OCI-LY3 (cell line): ENCODE measurements around the gene SGCE.

ENCODE experiments used
- H2AFZ ChIP-seq: fragments of 200-600, 300-600 bp; shearing (Covaris generic); 2 replicates; pipeline ENCODE4 v1.6.0; 2014; ENCODE audit warnings: antibody characterized with exemption, low read depth, low read length
- H3K27ac ChIP-seq: fragments of 200-600, 300-600 bp; sonication (generic); 2 replicates; pipeline ENCODE4 v1.5.1; 2014; ENCODE audit warnings: mild to moderate bottlenecking, low read length, moderate library complexity, mixed read lengths
- H3K27me3 ChIP-seq: fragments of 200-600, 300-600 bp; sonication (generic); 2 replicates; pipeline ENCODE4 v1.6.1; 2014; ENCODE audit warnings: low read depth, low read length, mixed read lengths
- H3K36me3 ChIP-seq: fragments of 200-600, 300-600 bp; sonication (generic); replicated peaks from 2 replicates; pipeline ENCODE3; 2014; ENCODE audit warnings: low read depth, low read length, mixed read lengths
- H3K4me1 ChIP-seq: fragments of 300-600, 200-600 bp; sonication (generic); 2 replicates; pipeline ENCODE4 v1.6.1; 2014; ENCODE audit warnings: low read length, mixed read lengths
- H3K4me2 ChIP-seq: fragments of 200-600, 300-600 bp; sonication (generic); 2 replicates; pipeline ENCODE4 v1.6.1; 2014; ENCODE audit warnings: low read length, mixed read lengths
- H3K4me3 ChIP-seq: fragments of 300-600, 200-600 bp; sonication (generic); 2 replicates; pipeline ENCODE4 v1.5.1; 2014; ENCODE audit warnings: antibody characterized with exemption, mild to moderate bottlenecking, low read length, moderate library complexity
- H3K79me2 ChIP-seq: fragments of 300-600, 200-600 bp; shearing (Covaris generic); 2 replicates; pipeline ENCODE4 v1.6.1; 2014; ENCODE audit warnings: mild to moderate bottlenecking, low read length, mixed read lengths
- H3K9ac ChIP-seq: fragments of 300-600, 200-600 bp; shearing (Covaris generic); 2 replicates; pipeline ENCODE4 v1.6.0; 2014; ENCODE audit warnings: mild to moderate bottlenecking, low read length, moderate library complexity
- H3K9me3 ChIP-seq: fragments of 200-600, 300-600 bp; shearing (Covaris generic); 2 replicates; pipeline ENCODE4 v1.6.1; 2014; ENCODE audit warnings: low read length, mixed read lengths; ENCODE audit not compliant: insufficient read depth
- H4K20me1 ChIP-seq: fragments of 200-600, 300-600 bp; sonication (generic); 2 replicates; pipeline ENCODE4 v1.6.1; 2016; ENCODE audit warnings: low read length, mixed read lengths; ENCODE audit not compliant: insufficient read depth
- EZH2phosphoT487 ChIP-seq: fragments of 200-600 bp; shearing (Covaris generic); IDR thresholded peaks from 2 replicates; pipeline ENCODE4 v1.6.1; 2018; ENCODE audit warnings: antibody characterized with exemption, mixed run types, low read depth
- TF ChIP-seq, protein P1 (sequence below): fragments of 200-600, 300-600 bp; sonication (generic); IDR thresholded peaks from 2 replicates; pipeline ENCODE4 v1.5.1; 2014; ENCODE audit warnings: antibody characterized with exemption, low read length, low read depth

The SGCE gene

DNA sequence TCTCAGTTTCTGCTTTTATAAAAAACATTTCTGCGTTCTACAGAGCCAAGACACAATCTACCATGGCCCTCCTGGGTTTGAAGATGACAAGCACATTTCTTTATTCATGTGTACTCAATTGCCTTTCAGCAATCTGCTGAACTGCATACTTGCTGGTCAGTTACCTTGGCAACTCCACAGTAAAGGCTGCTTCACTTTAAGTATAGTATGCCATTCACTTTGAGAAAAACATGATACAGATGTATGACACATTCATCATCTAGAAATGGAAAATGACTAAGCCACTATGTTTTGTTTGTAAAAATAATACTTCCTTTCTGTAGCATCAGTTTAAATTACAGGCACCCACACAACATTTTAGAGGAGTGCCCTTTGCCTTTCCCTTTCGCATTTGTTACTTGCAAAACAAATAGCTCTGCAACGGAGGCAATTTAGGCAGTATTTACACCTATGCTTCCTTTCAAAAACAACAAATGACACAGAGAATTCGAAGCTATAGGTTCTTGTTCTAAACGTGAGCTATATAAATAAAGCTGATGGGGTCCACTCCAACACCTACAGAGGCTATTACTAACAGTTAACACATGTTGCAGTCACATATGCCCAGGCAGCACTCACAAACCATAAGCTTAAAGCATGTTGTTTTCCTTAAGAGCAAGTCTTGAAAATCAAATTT is 23.5 kb downstream of the SGCE start:
- TF ChIP-seq, protein P1, sequence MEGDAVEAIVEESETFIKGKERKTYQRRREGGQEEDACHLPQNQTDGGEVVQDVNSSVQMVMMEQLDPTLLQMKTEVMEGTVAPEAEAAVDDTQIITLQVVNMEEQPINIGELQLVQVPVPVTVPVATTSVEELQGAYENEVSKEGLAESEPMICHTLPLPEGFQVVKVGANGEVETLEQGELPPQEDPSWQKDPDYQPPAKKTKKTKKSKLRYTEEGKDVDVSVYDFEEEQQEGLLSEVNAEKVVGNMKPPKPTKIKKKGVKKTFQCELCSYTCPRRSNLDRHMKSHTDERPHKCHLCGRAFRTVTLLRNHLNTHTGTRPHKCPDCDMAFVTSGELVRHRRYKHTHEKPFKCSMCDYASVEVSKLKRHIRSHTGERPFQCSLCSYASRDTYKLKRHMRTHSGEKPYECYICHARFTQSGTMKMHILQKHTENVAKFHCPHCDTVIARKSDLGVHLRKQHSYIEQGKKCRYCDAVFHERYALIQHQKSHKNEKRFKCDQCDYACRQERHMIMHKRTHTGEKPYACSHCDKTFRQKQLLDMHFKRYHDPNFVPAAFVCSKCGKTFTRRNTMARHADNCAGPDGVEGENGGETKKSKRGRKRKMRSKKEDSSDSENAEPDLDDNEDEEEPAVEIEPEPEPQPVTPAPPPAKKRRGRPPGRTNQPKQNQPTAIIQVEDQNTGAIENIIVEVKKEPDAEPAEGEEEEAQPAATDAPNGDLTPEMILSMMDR: no peak
- no peak for TF ChIP-seq EZH2phosphoT487
- Histone ChIP-seq H3K27ac (no peak overlapping the region), H3K4me2 (peak overlapping the region; percentile 5; the same call in 1 of the 2 replicates)

DNA sequence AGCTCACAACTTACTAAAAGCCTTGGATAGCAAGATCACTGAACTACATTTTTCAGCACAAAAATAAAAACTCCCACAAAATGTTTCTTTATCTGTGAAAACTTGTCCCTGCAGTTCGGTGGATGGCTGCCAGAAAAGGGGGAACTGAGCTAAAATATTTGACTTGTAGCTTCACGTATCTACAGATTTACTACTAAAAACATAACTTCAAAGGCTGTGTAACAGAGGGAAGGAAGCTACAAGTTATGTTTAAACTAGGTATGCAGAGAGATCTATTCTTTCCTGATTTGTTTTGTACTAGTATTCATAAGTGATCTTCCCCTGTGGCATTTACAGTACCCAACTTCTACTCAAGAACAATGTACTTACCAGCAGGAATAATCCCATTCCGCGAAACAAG is 25.1 kb downstream of the SGCE start:
- no peak for TF ChIP-seq EZH2phosphoT487
- Histone ChIP-seq H3K36me3 (no peaks in the 10 kb centered on the region), H3K4me3 (peak overlapping the region; percentile 45), H3K79me2 (no peaks in the 10 kb centered on the region), H3K9ac (peak overlapping the region; percentile 34), H3K4me2 (peak overlapping the region; percentile 66), H3K9me3 (no peaks in the 10 kb centered on the region), H3K27ac (peak overlapping the region; percentile 44), H4K20me1 (no peaks in the 10 kb centered on the region), H3K27me3 (no peaks in the 10 kb centered on the region), H3K4me1 (peaks cover 34% of the 10 kb centered on the region), H2AFZ (no peak overlapping the region)

More for the DNA sequence above, 23.5 kb downstream of the SGCE start:
- Histone ChIP-seq H3K4me3 (no peak overlapping the region), H3K27me3 (no peaks in the 10 kb centered on the region), H3K36me3 (no peaks in the 10 kb centered on the region), H3K4me1 (peaks cover 41% of the 10 kb centered on the region), H4K20me1 (no peaks in the 10 kb centered on the region), H3K9ac (no peak overlapping the region), H3K9me3 (no peaks in the 10 kb centered on the region), H2AFZ (no peak overlapping the region), H3K79me2 (no peaks in the 10 kb centered on the region)

DNA sequence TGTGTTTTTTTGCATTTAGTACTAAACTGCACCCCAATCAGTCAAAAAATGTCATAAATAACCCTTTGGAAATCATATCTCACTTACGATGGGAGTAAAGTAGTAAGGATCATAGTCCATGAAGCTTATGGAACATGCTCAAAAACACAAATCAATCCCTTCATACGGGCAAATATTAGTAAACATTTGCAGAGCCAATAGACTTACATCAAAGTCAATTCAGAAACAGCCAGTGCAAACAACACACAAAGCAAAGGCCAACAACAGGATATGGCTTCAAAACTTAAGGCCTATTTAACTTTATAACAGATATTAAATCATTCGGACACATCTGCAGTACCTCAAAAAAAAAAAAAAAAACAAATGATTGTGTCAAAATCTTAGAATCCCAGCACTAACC is 32.1 kb downstream of the SGCE start:
- no peak overlapping the region for H3K4me2 ChIP-seq
- H3K36me3 ChIP-seq: peaks cover 3% of the 10 kb centered on the region
- no peak overlapping the region for H3K4me3 ChIP-seq
- no peak for TF ChIP-seq EZH2phosphoT487
- TF ChIP-seq, protein P1: no peak
- no peak overlapping the region for H2AFZ ChIP-seq
- H3K4me1 ChIP-seq: peaks cover 26% of the 10 kb centered on the region
- H3K9me3 ChIP-seq: no peaks in the 10 kb centered on the region
- no peaks in the 10 kb centered on the region for H3K27me3 ChIP-seq
- no peaks in the 10 kb centered on the region for H4K20me1 ChIP-seq
- no peak overlapping the region for H3K9ac ChIP-seq
- no peak overlapping the region for H3K27ac ChIP-seq
- H3K79me2 ChIP-seq: no peaks in the 10 kb centered on the region

DNA sequence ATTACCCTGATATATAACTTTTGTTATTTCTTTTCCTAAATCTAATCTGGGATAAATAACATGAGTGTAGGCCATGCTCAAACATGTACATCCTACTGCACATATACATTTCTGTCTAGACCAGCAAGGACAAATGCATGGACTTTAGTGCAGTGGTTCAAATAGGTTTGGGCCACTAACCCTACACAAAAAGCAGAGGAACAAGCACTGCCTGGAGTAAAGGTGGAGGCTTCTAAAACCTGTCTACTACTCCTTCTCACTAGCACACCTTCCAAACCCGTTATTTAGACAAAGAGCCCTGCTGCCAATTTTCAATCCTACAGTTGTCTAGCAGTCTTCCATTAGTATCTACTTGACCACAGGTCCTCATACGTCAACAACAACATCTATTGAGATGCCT is 34.8 kb downstream of the SGCE start:
- Histone ChIP-seq H3K4me1 (peaks cover 26% of the 10 kb centered on the region), H3K4me2 (peak overlapping the region; percentile 65), H3K27me3 (no peaks in the 10 kb centered on the region), H3K9me3 (no peaks in the 10 kb centered on the region), H3K27ac (peak overlapping the region; percentile 92), H3K9ac (peak overlapping the region; percentile 62), H3K79me2 (no peaks in the 10 kb centered on the region), H4K20me1 (no peaks in the 10 kb centered on the region), H3K36me3 (peaks cover 5% of the 10 kb centered on the region), H2AFZ (no peak overlapping the region), H3K4me3 (peak overlapping the region; percentile 18)
- TF ChIP-seq, protein P1: no peak
- 0 out of 2 replicates have a peak, but pooled peaks have one; percentile 6 for TF ChIP-seq EZH2phosphoT487
